LNCaP clone FGC (cell line): ENCODE data around the gene ATRNL1.

ENCODE experiments used
- DNase-seq: peaks from one replicate; pipeline ENCODE4 v3.0.0-alpha.2; 2011; ENCODE audit warnings: low read depth
- H3K4me3 ChIP-seq: 2 replicates; pipeline ENCODE4 v1.5.1; 2011; ENCODE audit warnings: mild to moderate bottlenecking, low read depth, low read length, control low read depth
- TF ChIP-seq, protein P1 (sequence below): IDR thresholded peaks from 2 replicates; pipeline ENCODE4 v1.5.1; 2012; ENCODE audit warnings: mild to moderate bottlenecking; ENCODE audit not compliant: control insufficient read depth, insufficient read depth; ENCODE audit errors: extremely low read depth

Gene ATRNL1

DNA sequence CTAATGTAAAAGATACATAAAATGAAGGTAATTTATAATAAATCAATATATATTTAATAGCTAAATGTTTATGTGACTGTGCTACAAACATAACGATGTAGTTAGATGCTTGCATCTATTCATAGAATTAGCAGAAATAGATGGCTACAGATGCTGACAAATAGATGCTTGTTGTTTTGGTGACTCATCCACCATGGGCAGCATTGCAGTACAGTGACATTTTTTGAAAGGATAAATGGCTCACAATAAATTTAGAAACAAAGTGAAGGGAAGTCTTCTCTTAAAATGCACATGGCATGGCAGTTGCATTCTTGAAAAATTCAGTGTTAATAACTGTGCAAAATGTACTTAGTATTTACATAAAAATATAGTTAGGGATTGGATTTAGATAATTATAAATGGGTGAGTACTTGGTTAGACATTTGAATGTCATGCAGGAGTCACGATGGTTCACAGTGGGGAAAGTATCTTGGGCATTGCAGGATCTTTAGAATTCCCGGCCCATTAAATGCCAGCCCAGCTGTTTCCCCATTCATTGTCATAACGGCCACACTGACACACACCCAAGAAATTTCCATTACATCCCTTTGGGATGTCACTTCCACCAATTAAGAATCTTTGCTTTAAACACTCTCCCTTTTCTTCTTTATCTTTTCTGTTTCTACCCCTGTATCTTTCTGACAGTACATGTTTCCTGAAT, 564.1 kb downstream of the ATRNL1 start:
- H3K4me3 ChIP-seq = no peak overlapping the region
- no peak for DNase-seq
- TF ChIP-seq, protein P1, sequence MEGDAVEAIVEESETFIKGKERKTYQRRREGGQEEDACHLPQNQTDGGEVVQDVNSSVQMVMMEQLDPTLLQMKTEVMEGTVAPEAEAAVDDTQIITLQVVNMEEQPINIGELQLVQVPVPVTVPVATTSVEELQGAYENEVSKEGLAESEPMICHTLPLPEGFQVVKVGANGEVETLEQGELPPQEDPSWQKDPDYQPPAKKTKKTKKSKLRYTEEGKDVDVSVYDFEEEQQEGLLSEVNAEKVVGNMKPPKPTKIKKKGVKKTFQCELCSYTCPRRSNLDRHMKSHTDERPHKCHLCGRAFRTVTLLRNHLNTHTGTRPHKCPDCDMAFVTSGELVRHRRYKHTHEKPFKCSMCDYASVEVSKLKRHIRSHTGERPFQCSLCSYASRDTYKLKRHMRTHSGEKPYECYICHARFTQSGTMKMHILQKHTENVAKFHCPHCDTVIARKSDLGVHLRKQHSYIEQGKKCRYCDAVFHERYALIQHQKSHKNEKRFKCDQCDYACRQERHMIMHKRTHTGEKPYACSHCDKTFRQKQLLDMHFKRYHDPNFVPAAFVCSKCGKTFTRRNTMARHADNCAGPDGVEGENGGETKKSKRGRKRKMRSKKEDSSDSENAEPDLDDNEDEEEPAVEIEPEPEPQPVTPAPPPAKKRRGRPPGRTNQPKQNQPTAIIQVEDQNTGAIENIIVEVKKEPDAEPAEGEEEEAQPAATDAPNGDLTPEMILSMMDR = no peak

DNA sequence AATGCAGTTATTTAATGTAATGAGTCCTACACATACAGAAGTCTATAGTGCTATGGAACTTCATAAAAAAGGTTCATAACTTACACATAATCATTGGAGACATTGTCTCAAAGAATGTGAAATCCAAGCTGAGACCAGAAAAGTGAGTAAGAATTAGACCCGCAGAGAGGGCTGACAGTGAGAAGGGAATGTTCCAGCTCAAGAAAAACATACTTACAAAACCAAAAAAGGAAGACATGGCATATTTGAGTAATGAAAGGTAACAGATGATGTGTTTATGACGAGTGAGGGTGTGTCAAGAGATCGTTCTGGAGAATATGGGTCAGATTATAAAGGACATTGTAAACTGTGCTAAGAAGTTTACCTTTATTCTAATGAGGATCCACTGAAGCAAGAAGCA, 566.5 kb downstream of the ATRNL1 start:
- TF ChIP-seq, protein P1 = no peak
- no peak for DNase-seq
- no peak overlapping the region for H3K4me3 ChIP-seq

DNA sequence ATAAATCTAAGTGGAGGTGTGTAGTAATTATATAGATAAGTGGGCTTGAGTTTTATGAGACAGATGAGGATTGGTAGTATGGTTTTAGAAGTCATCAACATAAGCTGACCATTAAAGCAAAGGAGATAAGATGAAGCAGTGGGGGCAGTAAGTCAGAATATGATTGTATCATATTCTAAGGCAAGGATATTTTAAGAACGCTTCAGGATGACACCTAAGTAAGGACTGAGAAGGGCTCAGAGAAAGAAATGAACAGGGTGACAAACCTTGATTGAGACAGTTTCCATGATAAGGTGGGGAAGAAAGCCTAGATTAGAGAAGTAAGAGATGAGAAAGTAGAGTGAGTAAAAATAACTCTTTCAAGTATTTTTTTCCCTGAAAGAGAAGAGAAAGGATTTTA, 567.2 kb downstream of the ATRNL1 start:
- DNase-seq = no peak

DNA sequence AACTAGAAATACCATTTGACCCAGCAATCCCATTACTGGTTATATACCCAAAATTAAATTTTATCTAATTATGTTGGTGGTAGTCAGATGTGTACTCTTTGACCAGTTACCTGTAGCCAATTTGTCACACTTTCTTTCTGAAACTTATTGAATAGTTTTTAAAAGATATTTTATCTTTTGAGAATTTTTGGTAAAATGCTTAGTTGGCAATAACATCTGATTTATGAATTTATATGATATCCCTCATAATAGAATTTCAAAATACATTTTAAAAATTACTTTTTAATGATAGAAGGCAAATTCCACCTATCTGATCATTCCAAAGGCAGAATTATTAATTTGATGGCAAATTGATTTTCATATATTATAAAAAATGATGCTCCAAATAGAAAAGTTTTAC, 569.3 kb downstream of the ATRNL1 start:
- no peak overlapping the region for H3K4me3 ChIP-seq
- no peak for DNase-seq
- TF ChIP-seq, protein P1 = no peak

More for the DNA sequence above, 567.2 kb downstream of the ATRNL1 start:
- no peak overlapping the region for H3K4me3 ChIP-seq
- TF ChIP-seq, protein P1 = no peak

DNA sequence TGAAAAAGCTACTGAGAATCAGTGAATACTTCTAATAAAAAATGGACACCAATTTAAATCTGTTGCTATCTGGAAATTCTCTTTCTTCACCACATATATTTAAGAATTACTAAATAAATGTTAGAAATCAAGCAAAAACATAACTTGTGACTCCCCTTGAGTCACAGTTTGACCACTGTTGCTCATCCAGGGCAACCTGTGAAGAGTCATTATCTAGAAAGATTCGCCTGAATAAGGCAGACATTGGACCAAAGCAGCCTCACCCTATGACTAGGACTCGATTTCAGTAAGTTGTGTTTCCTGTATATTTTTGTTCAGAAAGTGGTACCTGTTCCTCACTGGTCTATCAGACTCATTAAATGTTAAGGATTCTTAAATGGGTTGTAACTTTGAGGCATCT, 572.4 kb downstream of the ATRNL1 start:
- TF ChIP-seq, protein P1 = no peak
- H3K4me3 ChIP-seq = no peak overlapping the region
- no peak for DNase-seq

DNA sequence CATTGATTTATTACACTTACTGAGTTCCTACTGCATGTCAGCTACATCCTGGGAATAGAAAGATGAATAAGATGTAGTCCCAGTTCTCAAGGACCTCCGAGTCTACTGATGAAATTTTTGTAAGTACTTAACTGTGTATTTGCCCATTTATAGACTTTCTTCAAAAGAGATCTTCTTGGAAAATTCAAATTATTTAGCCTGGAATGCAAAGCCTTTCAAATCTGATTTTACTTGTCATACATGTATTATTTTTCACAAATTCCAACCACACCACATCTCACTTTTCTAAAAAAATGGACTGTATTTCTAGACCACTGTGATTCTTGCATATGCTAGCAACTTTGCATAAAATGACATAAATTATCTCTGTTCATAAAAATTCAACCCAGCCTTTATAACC, 581.3 kb downstream of the ATRNL1 start:
- no peak for DNase-seq
- TF ChIP-seq, protein P1 = no peak

DNA sequence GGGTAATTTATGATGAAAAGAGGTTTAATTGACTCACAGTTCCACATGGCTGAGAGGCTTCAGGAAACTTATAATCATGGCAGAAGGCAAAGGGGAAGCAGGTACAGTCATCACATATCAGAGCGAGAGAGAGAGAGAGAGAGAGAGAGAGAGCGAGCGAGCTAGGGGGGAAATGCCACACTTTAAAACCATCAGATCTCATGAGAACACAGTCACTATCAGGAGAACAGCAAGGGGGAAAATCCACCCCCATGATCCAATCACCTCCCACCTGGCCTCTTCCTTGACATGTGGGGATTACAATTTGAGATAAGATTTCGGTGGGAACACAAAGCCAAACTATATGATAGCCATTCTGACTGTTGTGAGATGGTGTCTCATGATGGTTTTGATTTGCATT, 603.6 kb downstream of the ATRNL1 start:
- no peak for DNase-seq
- TF ChIP-seq, protein P1 = no peak
- H3K4me3 ChIP-seq = no peak overlapping the region

More for the DNA sequence above, 581.3 kb downstream of the ATRNL1 start:
- no peak overlapping the region for H3K4me3 ChIP-seq
